B cell (primary cell): ENCODE results near the gene UBAC1.

Experiments used
- EZH2 ChIP-seq: IDR thresholded peaks from 2 replicates; pipeline ENCODE4 v1.6.1; 2012; ENCODE audit warnings: borderline replicate concordance, low read depth, mild to moderate bottlenecking, moderate library complexity, low read length; ENCODE audit not compliant: insufficient read depth, poor library complexity, severe bottlenecking
- TF ChIP-seq, protein P1 (sequence below): fragments of 200-600 bp; IDR thresholded peaks from one replicate; pipeline ENCODE4 v1.8.0; 2022; ENCODE audit warnings: antibody characterized with exemption, mild to moderate bottlenecking

DNA sequence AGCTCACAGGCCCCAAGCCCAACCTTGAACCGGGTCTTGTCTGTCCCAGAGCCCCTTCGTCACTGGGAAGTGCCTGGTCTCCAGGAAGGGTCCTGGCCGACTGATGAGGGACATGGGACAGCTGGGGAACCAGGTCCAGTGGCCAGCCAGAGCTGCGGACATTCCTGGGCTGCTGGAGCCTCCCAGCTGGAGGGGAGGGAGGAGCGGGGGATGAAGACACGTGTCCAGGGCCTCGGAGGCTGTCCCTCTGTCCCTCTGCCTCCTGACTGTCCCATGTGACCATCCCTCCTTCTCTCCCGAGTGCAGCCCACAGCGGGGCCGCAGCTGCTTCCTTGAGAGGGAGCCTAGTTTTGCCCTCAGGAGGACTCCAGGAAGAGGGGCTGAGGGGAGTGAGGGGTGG lies 41.7 kb upstream of the UBAC1 start:
- TF ChIP-seq, protein P1, sequence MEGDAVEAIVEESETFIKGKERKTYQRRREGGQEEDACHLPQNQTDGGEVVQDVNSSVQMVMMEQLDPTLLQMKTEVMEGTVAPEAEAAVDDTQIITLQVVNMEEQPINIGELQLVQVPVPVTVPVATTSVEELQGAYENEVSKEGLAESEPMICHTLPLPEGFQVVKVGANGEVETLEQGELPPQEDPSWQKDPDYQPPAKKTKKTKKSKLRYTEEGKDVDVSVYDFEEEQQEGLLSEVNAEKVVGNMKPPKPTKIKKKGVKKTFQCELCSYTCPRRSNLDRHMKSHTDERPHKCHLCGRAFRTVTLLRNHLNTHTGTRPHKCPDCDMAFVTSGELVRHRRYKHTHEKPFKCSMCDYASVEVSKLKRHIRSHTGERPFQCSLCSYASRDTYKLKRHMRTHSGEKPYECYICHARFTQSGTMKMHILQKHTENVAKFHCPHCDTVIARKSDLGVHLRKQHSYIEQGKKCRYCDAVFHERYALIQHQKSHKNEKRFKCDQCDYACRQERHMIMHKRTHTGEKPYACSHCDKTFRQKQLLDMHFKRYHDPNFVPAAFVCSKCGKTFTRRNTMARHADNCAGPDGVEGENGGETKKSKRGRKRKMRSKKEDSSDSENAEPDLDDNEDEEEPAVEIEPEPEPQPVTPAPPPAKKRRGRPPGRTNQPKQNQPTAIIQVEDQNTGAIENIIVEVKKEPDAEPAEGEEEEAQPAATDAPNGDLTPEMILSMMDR, result no peak
- TF ChIP-seq EZH2, result no peak
